Mesenchymal stem cell (in vitro differentiated cells and primary cell): ENCODE measurements around the gene COL10A1.

Source experiments
- DNase-seq: peaks from one replicate; pipeline ENCODE4 v3.0.0-alpha.2; 2013
- H2AFZ ChIP-seq: one replicate; pipeline ENCODE4 v1.6.1; 2013; ENCODE audit warnings: low read depth, mild to moderate bottlenecking, control low read depth, inconsistent platforms, low read length, moderate library complexity
- H2AK5ac ChIP-seq: 2 replicates; pipeline ENCODE4 v1.6.1; 2013; ENCODE audit warnings: low read length, moderate library complexity, mild to moderate bottlenecking, inconsistent platforms; ENCODE audit not compliant: severe bottlenecking
- H2BK120ac ChIP-seq: one replicate; pipeline ENCODE4 v1.6.1; 2013; ENCODE audit warnings: low read depth, mild to moderate bottlenecking, inconsistent platforms, low read length, moderate library complexity
- H2BK12ac ChIP-seq, 2 experiments: one replicate each; pipeline ENCODE4 v1.6.1; 2013; ENCODE audit warnings: inconsistent platforms in 2 of 2, low read length in 2 of 2, mild to moderate bottlenecking in 2 of 2, moderate library complexity in 2 of 2, control low read depth in 1 of 2
- H2BK15ac ChIP-seq: one replicate; pipeline ENCODE4 v1.6.1; 2013; ENCODE audit warnings: mild to moderate bottlenecking, low read depth, inconsistent platforms; ENCODE audit not compliant: poor library complexity, severe bottlenecking
- H2BK5ac ChIP-seq: 2 replicates; pipeline ENCODE4 v1.6.1; 2013; ENCODE audit warnings: low read depth, mild to moderate bottlenecking, low read length, control low read depth, inconsistent platforms; ENCODE audit not compliant: poor library complexity, severe bottlenecking
- H3K14ac ChIP-seq, 2 experiments: one replicate each; pipeline ENCODE4 v1.6.1; 2013; ENCODE audit warnings: inconsistent platforms in 2 of 2, low read length in 2 of 2, control low read depth in 1 of 2, mild to moderate bottlenecking in 1 of 2, moderate library complexity in 1 of 2
- H3K18ac ChIP-seq, 2 experiments: one replicate each; pipeline ENCODE4 v1.6.1; 2013; ENCODE audit warnings: inconsistent platforms in 2 of 2, low read length in 2 of 2, control low read depth in 1 of 2, low read depth in 1 of 2, mild to moderate bottlenecking in 1 of 2
- H3K23ac ChIP-seq, 2 experiments: one replicate each; pipeline ENCODE4 v1.6.1; 2013; ENCODE audit warnings: inconsistent platforms in 2 of 2, low read length in 2 of 2, mild to moderate bottlenecking in 2 of 2, moderate library complexity in 2 of 2, control low read depth in 1 of 2
- H3K27ac ChIP-seq: 2 replicates; pipeline ENCODE4 v1.5.1; 2013; ENCODE audit warnings: mild to moderate bottlenecking, moderate library complexity, low read length, control low read depth, inconsistent platforms; ENCODE audit not compliant: poor library complexity, severe bottlenecking
- H3K27me3 ChIP-seq, 2 experiments: 2 replicates each; pipeline versions ENCODE4 v1.6.1 to v1.7.0; 2013; ENCODE audit warnings: low read length in 2 of 2, mild to moderate bottlenecking in 2 of 2, moderate library complexity in 2 of 2, control low read depth in 1 of 2, inconsistent platforms in 1 of 2; ENCODE audit not compliant: control insufficient read depth in 1 of 2, insufficient read depth in 1 of 2
- H3K36me3 ChIP-seq, 2 experiments: 2 replicates each; pipeline versions ENCODE4 v1.6.1 to v1.7.0; 2013; ENCODE audit warnings: low read length in 2 of 2, control low read depth in 1 of 2, inconsistent platforms in 1 of 2, low read depth in 1 of 2, mild to moderate bottlenecking in 1 of 2; ENCODE audit not compliant: insufficient read depth in 2 of 2, control insufficient read depth in 1 of 2
- H3K4ac ChIP-seq, 2 experiments: one replicate each; pipeline ENCODE4 v1.6.1; 2013; ENCODE audit warnings: inconsistent platforms in 2 of 2, low read length in 2 of 2, mild to moderate bottlenecking in 2 of 2, moderate library complexity in 2 of 2, control low read depth in 1 of 2, low read depth in 1 of 2
- H3K4me1 ChIP-seq: 2 replicates; pipeline ENCODE4 v1.6.1; 2013; ENCODE audit warnings: low read depth, low read length, control low read depth; ENCODE audit not compliant: control insufficient read depth, insufficient read depth
- H3K4me2 ChIP-seq: 2 replicates; pipeline ENCODE4 v1.6.1; 2013; ENCODE audit warnings: low read length, mild to moderate bottlenecking, inconsistent platforms; ENCODE audit not compliant: poor library complexity, severe bottlenecking
- H3K4me3 ChIP-seq, 2 experiments: 2 replicates each; pipeline versions ENCODE4 v1.5.1 to v1.7.0; 2013; ENCODE audit warnings: low read length in 2 of 2, mild to moderate bottlenecking in 2 of 2, control low read depth in 1 of 2, low read depth in 1 of 2; ENCODE audit not compliant: insufficient read depth in 1 of 2
- H3K79me1 ChIP-seq: replicated peaks from 2 replicates; pipeline ENCODE4 v1.6.1; 2013; ENCODE audit warnings: mild to moderate bottlenecking, control low read depth, low read length, inconsistent platforms; ENCODE audit not compliant: poor library complexity, severe bottlenecking
- H3K9ac ChIP-seq: 2 replicates; pipeline ENCODE4 v1.7.0; 2013; ENCODE audit warnings: mild to moderate bottlenecking, low read length, moderate library complexity
- H3K9me3 ChIP-seq: 2 replicates; pipeline ENCODE4 v1.7.0; 2013; ENCODE audit warnings: mild to moderate bottlenecking, low read length; ENCODE audit not compliant: control insufficient read depth
- H4K8ac ChIP-seq: one replicate; pipeline ENCODE4 v1.6.1; 2013; ENCODE audit warnings: inconsistent platforms, mild to moderate bottlenecking, low read length, moderate library complexity
- H4K91ac ChIP-seq: one replicate; pipeline ENCODE4 v1.6.1; 2013; ENCODE audit warnings: mild to moderate bottlenecking, low read length, inconsistent platforms
- WGBS: methylation state at CpG from one replicate; pipeline ENCODE4 v1.1.7; 2013; ENCODE audit warnings: mixed read lengths; 5-methylcytosine and 5-hydroxymethylcytosine counted together

Gene COL10A1

DNA sequence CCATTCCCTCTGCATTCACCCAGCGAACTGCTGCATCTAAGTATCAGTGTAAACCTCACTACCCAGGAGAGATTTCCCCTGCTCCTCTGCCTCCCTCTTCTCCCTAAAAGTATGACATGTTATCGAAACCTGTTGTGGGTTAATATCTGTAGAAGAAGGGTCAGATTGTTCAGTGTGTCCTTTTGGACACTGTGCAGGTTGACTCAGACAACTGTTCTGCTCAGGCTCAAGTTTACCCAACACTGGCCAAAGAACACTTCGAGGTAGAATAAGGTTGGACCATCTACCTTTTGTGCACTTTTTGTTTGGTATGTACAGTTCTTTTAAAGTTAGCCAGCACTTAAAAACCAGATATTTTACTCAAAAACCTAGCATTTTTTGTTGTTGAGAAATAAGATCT is 20.7 kb downstream of the COL10A1 start:
- Histone ChIP-seq H3K4ac (no peak overlapping the region), H2BK15ac (no peak overlapping the region), H2BK120ac (no peak overlapping the region), H2AK5ac (peak overlapping the region; percentile 8), H3K18ac (peak overlapping the region in 1 of 2 experiments; percentile 45), H2BK5ac (no peak overlapping the region), H3K79me1 (peaks cover 26% of the 10 kb centered on the region), H3K9ac (no peak overlapping the region), H3K4me2 (no peak overlapping the region), H3K4me1 (peaks cover 18% of the 10 kb centered on the region), H2AFZ (no peak overlapping the region), H3K27ac (no peak overlapping the region), H3K27me3 (no peaks in the 10 kb centered on the region), H3K36me3 (peaks cover 8 to 19% of the 10 kb centered on the region in 2 experiments), H3K9me3 (no peaks in the 10 kb centered on the region), H3K23ac (no peak overlapping the region), H3K14ac (no peak overlapping the region), H2BK12ac (no peak overlapping the region), H4K91ac (no peak overlapping the region), H4K8ac (peak overlapping the region; percentile 12), H3K4me3 (no peak overlapping the region)
- WGBS, result 100% methylated on average over 1 of the region's 3 CpGs
- DNase-seq, result no peak

DNA sequence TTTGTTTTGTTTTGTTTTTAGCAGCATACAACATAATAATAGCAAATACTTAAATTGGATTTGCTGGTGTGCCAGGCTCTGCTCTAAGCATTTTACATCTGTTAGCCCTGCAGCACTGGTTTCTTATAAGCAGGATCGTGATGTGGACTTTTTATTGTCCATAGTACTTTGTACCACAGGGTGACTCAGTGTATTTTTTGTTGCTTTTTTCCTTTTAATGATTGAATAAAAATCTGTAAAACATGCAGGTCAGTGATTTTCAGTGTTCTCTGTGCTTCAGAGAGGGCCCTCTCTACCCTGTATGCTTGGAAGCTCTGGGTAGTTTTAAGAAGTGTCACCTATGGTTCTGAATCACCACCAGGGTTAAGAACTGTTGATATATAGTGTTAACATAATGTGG is 21.3 kb downstream of the COL10A1 start:
- 96% methylated on average over 1 of the region's 1 CpG for WGBS
- Histone ChIP-seq H3K79me1 (peaks cover 26% of the 10 kb centered on the region), H3K9me3 (no peaks in the 10 kb centered on the region), H2AFZ (no peak overlapping the region), H3K27ac (no peak overlapping the region), H4K91ac (no peak overlapping the region), H3K4me2 (no peak overlapping the region), H3K4me3 (no peak overlapping the region), H3K4ac (no peak overlapping the region), H2BK120ac (no peak overlapping the region), H2BK15ac (no peak overlapping the region), H3K27me3 (no peaks in the 10 kb centered on the region), H3K23ac (no peak overlapping the region), H2BK5ac (no peak overlapping the region), H3K4me1 (peaks cover 18% of the 10 kb centered on the region), H3K14ac (no peak overlapping the region), H3K18ac (no peak overlapping the region), H2BK12ac (no peak overlapping the region), H4K8ac (no peak overlapping the region), H2AK5ac (no peak overlapping the region), H3K36me3 (peaks cover 6 to 13% of the 10 kb centered on the region in 2 experiments), H3K9ac (no peak overlapping the region)
- DNase-seq, result no peak

DNA sequence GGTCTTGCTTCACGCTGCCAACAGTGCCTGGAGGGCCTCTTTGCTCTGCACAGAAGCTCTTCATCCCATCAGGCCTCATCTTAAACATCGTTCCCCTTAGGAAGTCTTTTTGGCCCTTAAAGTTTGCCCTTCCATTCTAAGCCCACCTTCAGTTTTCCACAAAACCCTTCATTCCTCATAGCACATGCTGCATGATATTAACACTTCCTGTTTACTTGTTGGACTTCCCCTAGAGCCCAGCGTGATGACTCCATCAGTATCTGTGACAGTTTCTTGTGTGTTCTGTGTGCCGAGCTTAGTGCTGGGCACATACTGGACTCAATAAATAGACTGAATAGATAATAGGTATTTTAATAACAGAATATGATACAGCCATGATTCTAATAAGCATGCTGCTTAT is 23.1 kb downstream of the COL10A1 start:
- DNase-seq, result no peak
- Histone ChIP-seq H3K14ac (peak overlapping the region in 1 of 2 experiments; percentile 57), H2BK5ac (no peak overlapping the region), H3K9me3 (no peaks in the 10 kb centered on the region), H3K18ac (peak overlapping the region in 1 of 2 experiments; percentile 80), H3K4me2 (no peak overlapping the region), H3K36me3 (peaks cover 0 to 4% of the 10 kb centered on the region in 2 experiments), H3K79me1 (peaks cover 24% of the 10 kb centered on the region), H2BK120ac (no peak overlapping the region), H2AFZ (no peak overlapping the region), H3K27ac (no peak overlapping the region), H3K23ac (no peak overlapping the region), H3K4me1 (peaks cover 18% of the 10 kb centered on the region), H3K4ac (peak overlapping the region in 1 of 2 experiments; percentile 58), H2BK15ac (no peak overlapping the region), H3K27me3 (no peaks in the 10 kb centered on the region), H2AK5ac (peak overlapping the region; percentile 89), H4K91ac (no peak overlapping the region), H4K8ac (peak overlapping the region; percentile 71), H3K9ac (no peak overlapping the region), H3K4me3 (no peak overlapping the region), H2BK12ac (no peak overlapping the region)
- 73% methylated on average over 3 of the region's 4 CpGs for WGBS

DNA sequence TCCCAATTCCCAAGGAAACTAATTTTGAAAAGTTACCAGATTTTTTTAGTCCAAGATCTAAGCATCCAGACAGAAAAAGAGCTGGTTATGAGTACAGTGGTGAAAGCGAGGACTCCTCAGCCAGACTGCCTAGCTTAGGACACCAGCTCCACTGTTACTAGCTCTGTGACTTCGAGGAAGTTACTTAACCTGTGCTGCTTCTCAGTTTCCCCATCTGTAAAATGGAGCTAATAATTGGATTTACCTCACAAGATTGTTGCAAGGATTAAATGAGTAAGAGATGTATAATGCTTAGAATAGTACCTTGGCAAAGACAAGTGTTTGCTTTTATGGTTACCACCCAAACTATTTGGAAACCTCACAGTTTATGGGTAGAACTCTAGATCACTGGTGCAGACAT is 24.1 kb downstream of the COL10A1 start:
- no peak overlapping the region for H2AFZ ChIP-seq
- DNase-seq, result no peak
- no peaks in the 10 kb centered on the region for H3K9me3 ChIP-seq
- peak overlapping the region; percentile 75 for H3K4me2 ChIP-seq
- no peak overlapping the region for H3K23ac ChIP-seq
- no peak overlapping the region for H2BK120ac ChIP-seq
- H3K14ac ChIP-seq, result no peak overlapping the region
- H4K8ac ChIP-seq, result peak overlapping the region; percentile 42
- no peak overlapping the region for H2BK12ac ChIP-seq
- no peak overlapping the region for H2BK15ac ChIP-seq
- no peak overlapping the region for H2BK5ac ChIP-seq
- H2AK5ac ChIP-seq, result peak overlapping the region; percentile 73
- H4K91ac ChIP-seq, result no peak overlapping the region
- peak overlapping the region in 1 of 2 experiments; percentile 87 for H3K4me3 ChIP-seq
- 89% methylated on average over 1 of the region's 2 CpGs for WGBS
- H3K27ac ChIP-seq, result no peak overlapping the region
- peak overlapping the region in 1 of 2 experiments; percentile 46 for H3K18ac ChIP-seq
- H3K4ac ChIP-seq, result no peak overlapping the region
- peaks cover 15% of the 10 kb centered on the region for H3K4me1 ChIP-seq
- H3K79me1 ChIP-seq, result peaks cover 23% of the 10 kb centered on the region
- peak overlapping the region; percentile 91 for H3K9ac ChIP-seq
- H3K27me3 ChIP-seq, result no peaks in the 10 kb centered on the region
- peaks cover 0 to 4% of the 10 kb centered on the region in 2 experiments for H3K36me3 ChIP-seq
